HG03565 (cell line): Measurements from ENCODE around the gene STARD7.
"Not testable (repeated sequence)": the region's sequence is repeated elsewhere in the genome, so short reads cannot be mapped to it uniquely, and the experiment has no call there.

Source experiments
- ATAC-seq: cut with Tn5 transposase; IDR thresholded peaks from one replicate; pipeline ENCODE4 v1.9.1; 2021; ENCODE audit warnings: mild to moderate bottlenecking, moderate library complexity; ENCODE audit not compliant: unreplicated experiment

Gene STARD7

GRCh38 chr2:96208143-96209010 lies at the start of gene STARD7:
Gene STARD7 (minus strand): TSS chr2:96208827. CDS start chr2:96208434, 393 bp downstream.
- peak; percentile 64 for ATAC-seq

- not testable (repeated sequence) for ATAC-seq
Measured at GRCh38 chr2:96257744-96258143, 49.1 kb upstream of the STARD7 start.

- ATAC-seq = no peak
Measured at GRCh38 chr2:96256611-96257113, 48.0 kb upstream of the STARD7 start.

- no peak for ATAC-seq
Measured at GRCh38 chr2:96254571-96254970, 45.9 kb upstream of the STARD7 start.

GRCh38 chr2:96253006-96253405 lies 44.4 kb upstream of the STARD7 start:
- no peak for ATAC-seq

- no peak for ATAC-seq
Measured at GRCh38 chr2:96252526-96252925, 43.9 kb upstream of the STARD7 start.

- ATAC-seq = no peak
Measured at GRCh38 chr2:96251721-96252292, 43.2 kb upstream of the STARD7 start.

- no peak for ATAC-seq
Measured at GRCh38 chr2:96250188-96250587, 41.6 kb upstream of the STARD7 start.

GRCh38 chr2:96249654-96250053 lies 41.0 kb upstream of the STARD7 start:
- no peak for ATAC-seq

GRCh38 chr2:96248624-96249023 lies 40.0 kb upstream of the STARD7 start:
- no peak for ATAC-seq

GRCh38 chr2:96247896-96248295 lies 39.3 kb upstream of the STARD7 start:
- no peak for ATAC-seq

- ATAC-seq = no peak
Measured at GRCh38 chr2:96247009-96247408, 38.4 kb upstream of the STARD7 start.

- ATAC-seq = no peak
Measured at GRCh38 chr2:96245609-96246390, 37.2 kb upstream of the STARD7 start.

GRCh38 chr2:96243843-96244242 lies 35.2 kb upstream of the STARD7 start:
- ATAC-seq = no peak

- peak; percentile 76 for ATAC-seq
Measured at GRCh38 chr2:96241900-96242611, 33.4 kb upstream of the STARD7 start.

GRCh38 chr2:96241227-96241626 lies 32.6 kb upstream of the STARD7 start:
- no peak for ATAC-seq

- ATAC-seq = no peak
Measured at GRCh38 chr2:96240341-96241038, 31.9 kb upstream of the STARD7 start.

GRCh38 chr2:96239745-96240264 lies 31.2 kb upstream of the STARD7 start:
- ATAC-seq = no peak

GRCh38 chr2:96239091-96239490 lies 30.5 kb upstream of the STARD7 start:
- ATAC-seq = no peak

GRCh38 chr2:96238266-96238665 lies 29.6 kb upstream of the STARD7 start:
- no peak for ATAC-seq
